GM19023 (cell line): ENCODE measurements around the gene BCCIP.
A peak's percentile ranks its signal among the peaks of the same experiment; 100 is the strongest.

Experiments used
- ATAC-seq: cut with Tn5 transposase; IDR thresholded peaks from one replicate; pipeline ENCODE4 v1.9.1; 2021; ENCODE audit warnings: mild to moderate bottlenecking, moderate library complexity; ENCODE audit not compliant: unreplicated experiment

Gene BCCIP

GRCh38 chr10:125822878-125823662 lies at the start of gene BCCIP, which contains the start of gene UROS:
BCCIP (plus strand) TSS chr10:125823546; CDS start chr10:125823558, 12 bp downstream.
UROS (minus strand) TSS chr10:125823258; CDS start chr10:125816499, 6,759 bp downstream.
- ATAC-seq, result peak; percentile 78

- ATAC-seq, result no peak
Measured at GRCh38 chr10:125773687-125774543, 49.4 kb upstream of the BCCIP start.

- no peak for ATAC-seq
Measured at GRCh38 chr10:125774581-125775191, 48.7 kb upstream of the BCCIP start.

- no peak for ATAC-seq
Measured at GRCh38 chr10:125775491-125776106, 47.7 kb upstream of the BCCIP start, which contains the start of gene MMP21. MMP21 (minus strand) TSS chr10:125775821; CDS start chr10:125775821, 0 bp downstream.

GRCh38 chr10:125777806-125778205 lies 45.5 kb upstream of the BCCIP start:
- no peak for ATAC-seq

- no peak for ATAC-seq
Measured at GRCh38 chr10:125778556-125778955, 44.8 kb upstream of the BCCIP start.

- no peak for ATAC-seq
Measured at GRCh38 chr10:125779403-125780327, 43.7 kb upstream of the BCCIP start.

GRCh38 chr10:125781374-125781773 lies 42.0 kb upstream of the BCCIP start:
- ATAC-seq, result no peak

GRCh38 chr10:125782054-125782453 lies 41.3 kb upstream of the BCCIP start:
- no peak for ATAC-seq

- no peak for ATAC-seq
Measured at GRCh38 chr10:125782616-125783015, 40.7 kb upstream of the BCCIP start.

GRCh38 chr10:125783408-125783807 lies 39.9 kb upstream of the BCCIP start:
- no peak for ATAC-seq

GRCh38 chr10:125783957-125784356 lies 39.4 kb upstream of the BCCIP start:
- ATAC-seq, result peak; percentile 83

GRCh38 chr10:125785791-125786190 lies 37.6 kb upstream of the BCCIP start:
- ATAC-seq, result no peak

GRCh38 chr10:125788156-125789034 lies 35.0 kb upstream of the BCCIP start:
- no peak for ATAC-seq

- no peak for ATAC-seq
Measured at GRCh38 chr10:125792342-125793300, 30.7 kb upstream of the BCCIP start.

- no peak for ATAC-seq
Measured at GRCh38 chr10:125795128-125795527, 28.2 kb upstream of the BCCIP start.

- ATAC-seq, result no peak
Measured at GRCh38 chr10:125795637-125796190, 27.6 kb upstream of the BCCIP start.
